ENCODE results near the gene TTC38. TPM values are rescaled to one million over a fixed set of nuclear protein-coding genes. Genes with fewer than 3 reads are reported as not detected.
"Not testable (repeated sequence)": the region's sequence is repeated elsewhere in the genome, so short reads cannot be mapped to it uniquely, and the experiment has no call there.

TTC38 gene
- total RNA-seq, 2 experiments from 2014 or later = 17.8 to 20.7 TPM

- ChIA-PET CTCF (interaction anchor here (0.8 to 1.6 kb wide), 4 partner anchors 9 to 99 kb away, joined by 3 to 8 read pairs (median 4); partner anchors contain the start of gene GTSE1), POLR2A (interaction anchor here (0.5 to 5.8 kb wide), 12 partner anchors 10 to 180 kb away, joined by 3 to 48 read pairs (median 9); partner anchors contain the start of genes GTSE1 and TTC38)
- peak; percentile 30 for DNase-seq
- H3K4me3 Mint-ChIP-seq = peak overlapping the region; percentile 73
- peaks cover 5% of the 10 kb centered on the region for H3K9me3 Mint-ChIP-seq
- peaks cover 8% of the 10 kb centered on the region for H3K36me3 Mint-ChIP-seq (ENCODE audit: low read depth)
- H3K4me1 Mint-ChIP-seq = peaks cover 43% of the 10 kb centered on the region
- H3K27ac Mint-ChIP-seq = peak overlapping the region; percentile 80
- H3K27me3 Mint-ChIP-seq = peaks cover 4% of the 10 kb centered on the region
Measured at GRCh38 chr22:46250783-46251125, 17.1 kb upstream of the TTC38 start.

DNA sequence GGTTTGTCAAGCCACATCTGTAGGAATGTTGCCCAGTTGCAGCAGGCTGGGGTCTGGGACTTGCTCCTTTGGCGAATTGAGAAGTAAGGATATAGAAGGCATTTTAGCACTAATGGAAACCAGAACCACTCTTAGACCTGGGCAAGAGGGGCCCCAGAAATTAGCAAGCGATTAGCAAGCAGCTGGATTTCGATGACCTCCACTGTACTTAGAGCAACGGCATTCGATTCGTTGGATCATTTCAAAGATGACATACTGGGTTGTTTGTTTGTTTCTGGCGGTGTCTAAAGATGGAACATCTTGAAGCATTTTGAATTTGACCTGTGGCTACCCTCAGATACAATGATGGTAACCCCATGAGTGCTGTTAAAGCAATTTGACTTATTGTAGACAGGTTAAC is 16.5 kb upstream of the TTC38 start:
- Mint-ChIP-seq H3K27me3 (peaks cover 4% of the 10 kb centered on the region), H3K36me3 (ENCODE audit: low read depth) (peaks cover 8% of the 10 kb centered on the region), H3K9me3 (peaks cover 5% of the 10 kb centered on the region), H3K4me1 (peaks cover 43% of the 10 kb centered on the region), H3K27ac (peak overlapping the region; percentile 80), H3K4me3 (peak overlapping the region; percentile 73)
- POLR2A ChIA-PET = interaction anchor here (1.8 to 5.8 kb wide), 6 partner anchors 12 to 103 kb away, joined by 5 to 48 read pairs (median 12); partner anchors contain the start of genes GTSE1 and TTC38
- no peak for DNase-seq
- CTCF ChIA-PET = interaction anchor here (1.1 kb wide), 1 partner anchor 45 kb away, joined by 3 read pairs; the partner anchor contains the start of gene GTSE1

GRCh38 chr22:46251816-46252380 is 15.9 kb upstream of the TTC38 start:
- peak overlapping the region; percentile 80 for H3K27ac Mint-ChIP-seq

DNA sequence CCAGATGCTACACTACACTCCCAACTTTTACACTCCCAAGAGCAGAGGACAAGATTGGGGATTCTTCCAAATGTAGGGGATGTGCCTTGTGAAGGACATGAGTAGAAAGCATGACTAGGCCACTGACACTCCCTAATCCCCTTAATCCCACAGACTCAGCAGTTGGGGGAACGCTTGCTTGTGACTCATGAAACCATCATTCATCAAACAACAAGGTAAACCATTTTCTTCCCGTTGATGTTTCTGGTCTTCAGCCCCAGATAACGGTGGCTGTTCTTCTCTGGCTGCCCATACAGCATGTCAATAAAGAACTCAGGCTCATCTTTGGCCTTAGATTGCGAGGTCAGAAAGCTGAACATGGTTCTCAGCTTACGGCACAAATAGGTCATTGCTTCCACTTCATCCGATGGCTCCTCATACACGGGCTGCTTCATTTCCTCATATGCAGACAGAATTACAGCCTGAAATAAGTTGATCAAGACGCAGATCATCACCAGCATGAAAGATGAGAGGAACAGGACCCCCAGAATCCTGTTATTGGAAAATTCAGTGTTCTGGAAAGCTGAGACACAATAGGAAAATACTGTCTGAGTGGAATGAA is 11.3 kb upstream of the TTC38 start:
- ChIA-PET POLR2A (interaction anchor here (1.2 kb wide), 1 partner anchor 11 kb away, joined by 4 read pairs; the partner anchor contains the start of gene TTC38), CTCF (no interaction called here)
- H3K4me1 Mint-ChIP-seq = peaks cover 23% of the 10 kb centered on the region
- H3K27me3 Mint-ChIP-seq = peaks cover 51% of the 10 kb centered on the region
- peaks cover 11% of the 10 kb centered on the region for H3K36me3 Mint-ChIP-seq (ENCODE audit: low read depth)
- peaks cover 8% of the 10 kb centered on the region for H3K9me3 Mint-ChIP-seq
- H3K27ac Mint-ChIP-seq = no peak overlapping the region
- no peak overlapping the region for H3K4me3 Mint-ChIP-seq
- DNase-seq = no peak

More at GRCh38 chr22:46251816-46252380, 15.9 kb upstream of the TTC38 start:
- no peak for DNase-seq
- Mint-ChIP-seq H3K4me3 (peak overlapping the region; percentile 73), H3K9me3 (peaks cover 5% of the 10 kb centered on the region), H3K4me1 (peaks cover 43% of the 10 kb centered on the region), H3K36me3 (ENCODE audit: low read depth) (peaks cover 8% of the 10 kb centered on the region), H3K27me3 (peaks cover 6% of the 10 kb centered on the region)
- POLR2A ChIA-PET = interaction anchor here (1.8 to 5.8 kb wide), 4 partner anchors 16 to 103 kb away, joined by 5 to 48 read pairs (median 11); partner anchors contain the start of genes GTSE1 and TTC38
- CTCF ChIA-PET = interaction anchor here (1.1 kb wide), 1 partner anchor 44 kb away, joined by 3 read pairs; the partner anchor contains the start of gene GTSE1

DNA sequence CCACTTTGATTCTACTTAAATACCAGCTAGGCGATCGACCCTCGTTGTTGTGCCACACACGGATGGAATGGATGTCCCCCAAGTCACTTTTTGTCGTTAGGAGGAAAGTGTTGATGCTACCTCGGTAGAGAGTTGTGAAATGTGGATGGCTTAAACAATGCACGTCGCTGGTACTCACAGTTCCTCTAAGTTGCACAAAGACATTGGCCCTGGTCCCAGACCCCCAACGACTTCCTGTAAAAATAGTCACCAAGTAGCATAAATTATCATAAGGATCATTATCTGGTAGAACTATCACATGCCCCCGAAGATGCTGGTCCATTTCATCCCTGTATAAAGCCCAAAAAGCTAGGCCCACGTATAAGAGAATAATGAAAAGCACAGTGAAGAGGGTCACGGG is 8.4 kb upstream of the TTC38 start:
- POLR2A ChIA-PET = interaction anchor here (1.3 kb wide), 1 partner anchor 37 kb away, joined by 4 read pairs; the partner anchor contains the start of gene GTSE1
- Mint-ChIP-seq H3K4me3 (no peak overlapping the region), H3K27me3 (peaks cover 70% of the 10 kb centered on the region), H3K9me3 (peaks cover 8% of the 10 kb centered on the region), H3K27ac (no peak overlapping the region), H3K36me3 (ENCODE audit: low read depth) (peaks cover 23% of the 10 kb centered on the region), H3K4me1 (peaks cover 7% of the 10 kb centered on the region)
- no peak for DNase-seq
- CTCF ChIA-PET = interaction anchor here (1.5 kb wide), 1 partner anchor 9 kb away, joined by 3 read pairs; the partner anchor contains the start of gene CDPF1

GRCh38 chr22:46260038-46260437 is 7.8 kb upstream of the TTC38 start:
- H3K27me3 Mint-ChIP-seq = peaks cover 74% of the 10 kb centered on the region
- POLR2A ChIA-PET = interaction anchor here (1.3 to 1.9 kb wide), 2 partner anchors 10 to 36 kb away, joined by 4 to 8 read pairs; partner anchors contain the start of genes CDPF1 and GTSE1
- peaks cover 10% of the 10 kb centered on the region for H3K9me3 Mint-ChIP-seq
- H3K27ac Mint-ChIP-seq = no peak overlapping the region
- no peak overlapping the region for H3K4me3 Mint-ChIP-seq
- H3K36me3 Mint-ChIP-seq (ENCODE audit: low read depth) = peaks cover 26% of the 10 kb centered on the region
- CTCF ChIA-PET = interaction anchor here (1.5 kb wide), 1 partner anchor 10 kb away, joined by 3 read pairs; the partner anchor contains the start of gene CDPF1
- peaks cover 3% of the 10 kb centered on the region for H3K4me1 Mint-ChIP-seq
- DNase-seq = no peak

DNA sequence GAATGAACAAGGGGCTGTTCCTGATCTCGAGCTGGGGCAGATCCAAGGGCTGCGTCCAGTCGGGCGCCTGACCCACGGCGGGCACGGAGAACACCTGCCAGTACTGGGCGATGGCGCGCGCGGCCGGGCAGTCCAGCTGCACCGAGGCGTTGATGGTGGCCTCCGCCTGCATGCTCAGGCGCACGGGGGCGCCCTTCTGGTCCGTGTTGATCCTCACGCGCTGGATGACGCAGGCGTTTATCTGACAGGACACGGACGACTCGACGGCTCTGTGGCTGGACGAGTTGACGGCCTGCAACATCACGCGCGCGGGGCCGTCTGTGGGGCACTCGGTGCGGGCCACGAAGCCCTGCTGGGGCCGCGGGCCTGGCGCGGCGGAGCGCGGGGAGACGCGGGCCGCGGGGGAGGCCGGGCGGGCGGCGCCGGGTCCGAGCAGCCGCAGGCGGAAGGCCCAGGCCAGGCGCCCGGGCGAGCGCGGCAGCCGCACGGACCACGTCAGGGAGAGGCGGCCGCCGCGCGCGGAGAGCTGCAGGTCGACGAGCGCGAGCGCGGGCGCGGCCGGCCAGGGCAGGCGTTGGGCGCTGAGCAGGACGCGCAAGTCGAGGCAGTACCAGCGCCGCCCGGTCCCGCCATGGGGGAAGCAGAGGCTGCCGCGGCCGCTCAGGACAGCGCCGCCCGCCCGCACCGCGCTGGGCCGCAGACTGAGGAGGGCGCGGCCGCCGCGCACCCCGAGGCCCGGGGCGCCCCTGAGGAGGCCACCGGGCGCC is 5.2 kb upstream of the TTC38 start:
- Mint-ChIP-seq H3K27ac (no peak overlapping the region), H3K36me3 (ENCODE audit: low read depth) (peaks cover 48% of the 10 kb centered on the region), H3K27me3 (peaks cover 85% of the 10 kb centered on the region), H3K4me1 (peaks cover 10% of the 10 kb centered on the region), H3K4me3 (no peak overlapping the region), H3K9me3 (peaks cover 15% of the 10 kb centered on the region)
- DNase-seq = peak; percentile 36
- ChIA-PET POLR2A (no interaction called here), CTCF (no interaction called here)

DNA sequence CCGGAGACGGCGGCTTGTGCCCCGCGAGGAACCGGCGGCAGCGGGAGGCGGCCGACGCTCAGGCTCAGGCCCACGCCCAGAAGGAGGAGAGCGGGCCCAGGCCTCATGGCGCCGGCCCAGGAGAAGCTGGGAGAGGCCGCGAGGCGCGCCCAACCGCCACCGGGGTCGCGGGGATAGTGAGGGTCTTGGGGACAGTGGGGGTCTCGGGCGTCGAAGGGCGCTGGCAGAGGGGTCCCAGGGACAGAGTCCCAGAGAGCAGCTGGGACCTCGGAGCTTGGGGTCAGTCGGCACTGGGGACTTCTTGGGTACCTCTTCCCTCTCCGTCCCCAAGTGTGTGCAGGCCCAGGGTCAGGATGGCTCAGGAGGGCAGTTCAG is 4.6 kb upstream of the TTC38 start, which contains the start of gene PKDREJ:
TSS of gene PKDREJ (minus strand) at position 128 of the 375 bp plus-strand sequence. CDS start at position 107, 21 bp downstream.
- Mint-ChIP-seq H3K9me3 (peaks cover 15% of the 10 kb centered on the region), H3K36me3 (ENCODE audit: low read depth) (peaks cover 49% of the 10 kb centered on the region), H3K27me3 (peaks cover 79% of the 10 kb centered on the region), H3K4me3 (no peak within 1 kb of the TSS), H3K4me1 (peaks cover 13% of the 10 kb centered on the region), H3K27ac (no peak within 1 kb of the TSS)
- DNase-seq = no peak
- CTCF ChIA-PET = no interaction called here
- POLR2A ChIA-PET = no interaction called here

DNA sequence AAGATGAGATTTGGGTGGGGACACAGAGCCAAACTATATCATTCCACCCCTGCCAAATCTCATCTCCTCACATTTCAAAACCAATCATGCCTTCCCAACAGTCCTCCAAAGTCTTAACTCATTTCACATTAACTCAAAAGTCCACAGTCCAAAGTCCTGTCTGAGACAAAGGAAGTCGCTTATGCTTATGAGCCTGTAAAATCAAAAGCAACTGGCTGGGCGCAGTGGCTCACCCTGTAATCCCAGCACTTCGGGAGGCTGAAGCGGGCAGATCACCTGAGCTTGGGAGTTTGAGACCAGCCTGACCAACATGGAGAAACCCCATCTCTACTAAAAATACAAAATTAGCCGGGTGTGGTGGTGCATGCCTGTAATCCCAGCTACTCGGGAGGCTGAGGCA is 3.3 kb upstream of the TTC38 start:
- H3K4me3 Mint-ChIP-seq, DNase-seq, H3K27ac Mint-ChIP-seq, POLR2A ChIA-PET: not testable (repeated sequence)
- peaks cover 21% of the 10 kb centered on the region for H3K4me1 Mint-ChIP-seq
- peaks cover 52% of the 10 kb centered on the region for H3K36me3 Mint-ChIP-seq (ENCODE audit: low read depth)
- H3K9me3 Mint-ChIP-seq = peaks cover 11% of the 10 kb centered on the region
- peaks cover 66% of the 10 kb centered on the region for H3K27me3 Mint-ChIP-seq
- CTCF ChIA-PET = interaction anchor here (0.6 kb wide), 1 partner anchor 51 kb away, joined by 3 read pairs; no protein-coding TSS in a partner anchor

DNA sequence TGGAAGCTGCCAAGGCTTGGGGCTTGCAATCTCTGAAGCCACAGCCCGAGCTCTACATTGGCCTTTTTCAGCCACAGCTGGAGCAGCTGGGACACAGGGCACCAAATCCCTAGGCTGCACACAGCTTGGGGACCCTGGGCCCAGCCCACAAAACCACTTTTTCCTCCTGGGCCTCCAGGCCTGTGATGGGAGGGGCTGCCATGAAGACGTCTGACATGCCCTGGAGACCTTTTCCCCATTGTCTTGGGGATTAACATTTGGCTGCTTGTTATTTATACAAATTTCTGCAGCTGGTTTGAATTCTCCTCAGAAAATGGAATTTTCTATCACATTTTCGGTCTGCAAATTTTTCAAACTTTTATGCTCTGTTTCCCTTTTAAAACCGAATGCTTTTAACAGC is 2.2 kb upstream of the TTC38 start:
- H3K4me3 Mint-ChIP-seq = not testable (repeated sequence)

GRCh38 chr22:46269564-46269963 is 1.8 kb downstream of the TTC38 start:
- ChIA-PET POLR2A (interaction anchor here (1.2 to 3.4 kb wide), 2 partner anchors 11 to 27 kb away, joined by 4 to 14 read pairs; partner anchors contain the start of gene GTSE1), CTCF (no interaction called here)
- H3K27me3 Mint-ChIP-seq = peaks cover 22% of the 10 kb centered on the region
- peaks cover 5% of the 10 kb centered on the region for H3K9me3 Mint-ChIP-seq
- H3K36me3 Mint-ChIP-seq (ENCODE audit: low read depth) = peaks cover 45% of the 10 kb centered on the region
- no peak for DNase-seq
- no peak overlapping the region for H3K27ac Mint-ChIP-seq
- H3K4me1 Mint-ChIP-seq = peaks cover 25% of the 10 kb centered on the region
- H3K4me3 Mint-ChIP-seq = peak overlapping the region; percentile 53

More for the DNA sequence above, 2.2 kb upstream of the TTC38 start:
- Mint-ChIP-seq H3K36me3 (ENCODE audit: low read depth) (peaks cover 56% of the 10 kb centered on the region), H3K9me3 (peaks cover 11% of the 10 kb centered on the region), H3K4me1 (peaks cover 28% of the 10 kb centered on the region), H3K27me3 (peaks cover 55% of the 10 kb centered on the region)
- DNase-seq, H3K27ac Mint-ChIP-seq, POLR2A ChIA-PET, CTCF ChIA-PET: not testable (repeated sequence)

DNA sequence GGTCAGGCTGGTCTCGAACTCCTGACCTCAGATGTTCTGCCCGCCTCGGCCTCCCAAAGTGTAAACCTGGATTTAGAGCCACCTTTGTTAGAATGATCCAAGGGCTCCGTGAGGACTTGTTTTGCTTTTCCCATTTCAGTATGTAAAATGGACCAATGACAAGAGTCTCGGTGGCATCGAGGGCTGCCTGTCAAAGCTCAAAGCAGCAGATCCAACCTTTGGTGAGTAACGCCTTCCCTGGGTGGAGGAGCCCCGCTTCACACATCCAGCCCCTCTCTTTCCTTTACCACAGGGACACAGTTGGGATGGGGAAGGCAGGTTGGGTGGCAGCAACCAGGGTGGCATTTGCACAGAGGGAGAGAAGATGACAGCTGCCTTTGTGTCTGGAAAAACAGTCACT is 4.4 kb downstream of the TTC38 start:
- no peak for DNase-seq
- peaks cover 29% of the 10 kb centered on the region for H3K4me1 Mint-ChIP-seq
- H3K4me3 Mint-ChIP-seq = no peak overlapping the region
- no peaks in the 10 kb centered on the region for H3K9me3 Mint-ChIP-seq
- peaks cover 4% of the 10 kb centered on the region for H3K27me3 Mint-ChIP-seq
- POLR2A ChIA-PET = no interaction called here
- CTCF ChIA-PET = no interaction called here
- no peak overlapping the region for H3K27ac Mint-ChIP-seq
- H3K36me3 Mint-ChIP-seq (ENCODE audit: low read depth) = peaks cover 41% of the 10 kb centered on the region

Measured in activated CD4-positive, alpha-beta memory T cell treated with anti-CD3 and anti-CD28 coated beads, Interleukin-2, amount 10 ng/mL, durations not matched to agents 7 days and 5 days (primary cell).